Right ventricle myocardium inferior (tissue), 1 donor: ENCODE measurements around the gene NCKAP5L. TPM values are rescaled to one million over a fixed set of nuclear protein-coding genes. Genes with fewer than 3 reads are reported as not detected.

Source experiments
- ATAC-seq: fragments of 200-7000 bp; cut with Tn5 transposase; one replicate; pipeline ENCODE4 v1.9.1; 2020; ENCODE audit warnings: mild to moderate bottlenecking, moderate library complexity
- DNase-seq: peaks from one replicate; pipeline ENCODE4 v3.0.0; 2021; ENCODE audit errors: missing footprints
- intact Hi-C: fragments of 100-400 bp; cut with DNase I; formaldehyde crosslinking; loops from one replicate; pipeline ENCODE4 v1.11.0; 2022
- total RNA-seq: library from RNA; stranded (reverse); fragmentation: NEBNext Ultra II Directional; extraction: Animal tissue kit (Norgen Biotek cat#: 25700); gene quantifications from one replicate; pipeline ENCODE4 v1.2.1, GENCODE V29; 2021
- donor health status: DM: no; HTN: yes; CAD: no; lungs with severe emphysema.

Gene NCKAP5L
- total RNA-seq, 1 donor from 2014 or later: 32.7 TPM

DNA sequence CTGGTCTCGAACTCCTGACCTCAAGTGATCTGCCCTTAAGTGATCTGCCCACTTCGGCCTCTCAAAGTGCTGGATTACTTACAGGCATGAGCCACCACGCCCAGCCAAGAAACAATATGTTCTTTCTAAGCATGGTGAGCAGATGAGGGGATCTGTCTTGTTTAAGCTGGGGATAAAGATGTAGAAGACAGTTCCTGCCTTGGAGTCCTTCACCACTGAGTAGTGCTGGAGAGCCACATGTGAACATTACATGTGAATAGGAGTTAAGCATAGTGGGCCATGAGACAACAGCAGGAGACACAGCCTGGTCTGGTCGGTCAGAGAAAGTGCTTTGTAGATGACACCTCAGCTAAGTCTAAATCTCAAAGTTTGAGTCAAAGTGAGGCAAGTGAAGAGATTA lies 60.9 kb downstream of the NCKAP5L start:
- no peak for DNase-seq
- no peak for ATAC-seq
- intact Hi-C loops: no loop called here

DNA sequence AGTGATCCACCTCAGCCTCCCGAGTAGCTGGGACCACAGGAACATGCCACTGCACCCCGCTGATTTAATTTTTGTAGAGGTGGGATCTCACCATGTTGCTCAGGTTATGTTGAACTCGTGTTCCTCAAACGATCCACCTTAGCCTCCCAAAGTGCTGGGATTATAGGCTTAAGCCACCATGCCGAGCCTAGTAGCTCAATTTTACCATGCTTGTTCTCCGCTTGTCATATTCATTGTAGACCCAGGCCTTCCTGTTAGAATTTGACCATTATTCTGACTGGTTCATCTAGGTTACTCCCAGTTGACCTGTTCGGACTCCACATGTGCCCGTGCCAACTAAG lies 62.1 kb downstream of the NCKAP5L start:
- DNase-seq (no peak), ATAC-seq (no peak)
- intact Hi-C loops: no loop called here

DNA sequence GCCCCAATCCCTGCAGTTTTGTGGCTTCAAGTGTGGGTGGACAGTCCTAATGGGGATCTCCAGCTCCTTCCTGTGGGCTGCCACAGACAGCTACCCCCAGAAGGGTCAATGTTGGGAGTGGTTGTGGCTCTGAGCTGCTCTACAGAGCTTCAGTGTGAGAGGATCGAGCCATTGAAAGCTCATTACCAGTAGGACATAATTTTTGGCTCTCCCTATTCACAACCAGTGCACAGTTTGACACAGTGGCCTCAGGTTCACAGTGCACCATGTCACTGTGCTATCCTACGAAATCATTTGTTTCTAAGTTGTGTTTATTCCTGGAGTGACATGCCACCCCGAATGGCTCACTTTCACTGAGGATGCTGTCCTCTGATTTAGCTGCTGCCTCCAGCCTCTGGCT lies 64.1 kb downstream of the NCKAP5L start:
- DNase-seq (no peak), ATAC-seq (no peak)
- intact Hi-C loops: no loop called here

DNA sequence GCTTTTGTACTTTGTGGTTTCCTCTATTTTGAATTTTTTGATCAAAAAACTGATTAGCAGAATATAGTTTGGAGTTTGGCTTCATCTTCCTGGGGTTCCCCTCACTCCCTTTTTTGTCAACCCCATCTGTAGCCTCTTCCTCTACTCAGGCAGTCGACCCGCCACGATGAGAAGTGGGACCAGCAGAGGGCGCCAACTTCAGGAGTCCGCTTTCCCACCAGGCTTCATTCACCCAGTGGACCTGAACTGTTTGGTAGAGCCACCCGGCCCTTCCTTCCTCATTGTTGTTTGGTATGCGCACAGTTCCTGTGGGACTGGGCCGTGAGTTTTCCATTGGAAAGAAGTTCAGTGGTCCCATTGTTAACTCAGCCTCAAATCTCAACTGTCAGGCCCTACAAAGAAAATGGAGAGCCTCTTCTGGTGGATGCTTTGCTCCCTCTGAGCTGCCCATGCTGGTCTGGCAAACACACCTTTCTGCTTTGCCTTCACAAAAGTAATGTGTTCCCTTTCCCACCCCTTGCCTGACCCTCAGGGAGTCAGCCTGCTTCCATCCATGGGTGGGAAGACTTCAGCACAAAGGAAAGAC lies 65.1 kb downstream of the NCKAP5L start:
- peak; percentile 84 for DNase-seq
- ATAC-seq: peak; percentile 50
- intact Hi-C loops: loop anchor here (2.0 kb wide), 1 partner anchor 20 kb away; no protein-coding TSS in a partner anchor

DNA sequence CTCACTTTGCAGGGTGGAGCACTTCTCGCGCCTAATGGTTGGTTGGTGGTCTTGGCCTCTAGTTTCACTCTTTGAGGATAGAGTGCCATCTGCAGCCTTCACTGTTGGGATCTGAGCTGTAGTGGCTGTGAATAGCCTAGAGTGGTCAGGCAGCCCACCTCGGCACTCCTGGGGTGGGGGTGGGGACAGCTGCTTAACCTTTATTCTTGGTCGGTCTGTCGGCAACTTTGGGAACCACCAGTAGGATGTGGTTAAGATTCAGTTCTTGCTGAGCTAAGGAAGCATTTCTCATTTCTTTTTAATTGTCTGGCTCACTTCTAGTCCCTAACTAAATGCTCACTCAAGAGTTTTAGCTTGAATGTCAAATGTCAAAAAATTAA lies 65.8 kb downstream of the NCKAP5L start:
- no peak for ATAC-seq
- intact Hi-C loops: loop anchor here (2.0 kb wide), 1 partner anchor 20 kb away; no protein-coding TSS in a partner anchor
- no peak for DNase-seq

DNA sequence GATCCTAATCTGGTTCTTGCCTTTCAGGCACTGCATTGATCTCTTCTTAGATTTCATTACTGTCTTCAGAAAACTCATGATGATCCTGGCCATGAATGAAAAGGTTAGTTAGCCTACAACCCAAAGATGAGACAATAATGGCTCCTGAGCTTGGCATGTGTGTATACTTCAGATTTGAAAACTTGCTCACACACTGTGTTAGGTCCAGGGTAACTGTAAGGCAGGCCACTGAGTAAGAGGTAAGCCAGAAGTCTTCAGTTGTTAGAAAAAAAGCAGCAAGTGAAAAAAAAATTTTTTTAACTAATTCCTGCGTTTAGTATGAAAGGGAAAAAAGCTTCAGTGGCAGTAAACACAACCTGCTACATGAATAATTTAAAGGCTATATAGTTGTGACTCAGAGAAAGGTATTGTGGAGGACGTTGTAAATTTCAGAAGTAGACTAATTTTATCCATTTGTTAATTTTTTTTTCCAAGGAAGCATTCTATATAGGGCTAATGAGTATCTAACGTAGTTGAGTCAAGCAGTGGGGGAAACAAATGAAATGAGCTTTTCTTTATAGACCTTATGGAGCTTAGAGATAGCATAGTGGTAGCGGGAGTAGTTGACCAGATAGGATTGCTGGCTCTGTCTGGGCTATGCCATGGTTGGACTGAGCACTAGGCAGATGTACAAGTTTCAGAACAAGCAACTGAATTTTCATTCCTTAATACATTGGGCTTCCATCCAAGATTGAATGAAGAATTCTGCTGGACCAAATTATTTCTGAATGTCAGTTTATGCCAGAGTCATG lies 66.3 kb downstream of the NCKAP5L start:
- ATAC-seq (no peak), DNase-seq (no peak)
- intact Hi-C loops: loop anchor here (2.0 kb wide), 1 partner anchor 19 kb away; no protein-coding TSS in a partner anchor

DNA sequence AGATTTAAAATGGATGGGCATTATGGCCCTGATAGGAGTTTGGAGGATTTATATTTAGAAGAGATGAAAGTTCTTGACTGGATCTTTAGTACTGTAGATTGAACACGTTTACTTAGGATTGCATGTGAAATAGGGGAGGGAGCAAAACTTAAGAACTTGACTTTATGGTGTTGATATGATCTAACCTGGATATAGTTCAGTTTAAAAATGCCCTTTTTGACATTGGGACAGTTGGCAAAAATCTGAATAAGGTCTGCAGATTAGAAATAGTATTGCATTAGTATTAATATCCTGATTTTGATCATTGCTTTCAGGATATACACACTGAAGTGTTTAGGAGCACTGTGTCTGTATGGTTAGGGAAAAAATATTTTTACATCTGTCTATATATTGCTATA lies 77.2 kb downstream of the NCKAP5L start:
- DNase-seq (no peak), ATAC-seq (no peak)
- intact Hi-C loops: no loop called here

DNA sequence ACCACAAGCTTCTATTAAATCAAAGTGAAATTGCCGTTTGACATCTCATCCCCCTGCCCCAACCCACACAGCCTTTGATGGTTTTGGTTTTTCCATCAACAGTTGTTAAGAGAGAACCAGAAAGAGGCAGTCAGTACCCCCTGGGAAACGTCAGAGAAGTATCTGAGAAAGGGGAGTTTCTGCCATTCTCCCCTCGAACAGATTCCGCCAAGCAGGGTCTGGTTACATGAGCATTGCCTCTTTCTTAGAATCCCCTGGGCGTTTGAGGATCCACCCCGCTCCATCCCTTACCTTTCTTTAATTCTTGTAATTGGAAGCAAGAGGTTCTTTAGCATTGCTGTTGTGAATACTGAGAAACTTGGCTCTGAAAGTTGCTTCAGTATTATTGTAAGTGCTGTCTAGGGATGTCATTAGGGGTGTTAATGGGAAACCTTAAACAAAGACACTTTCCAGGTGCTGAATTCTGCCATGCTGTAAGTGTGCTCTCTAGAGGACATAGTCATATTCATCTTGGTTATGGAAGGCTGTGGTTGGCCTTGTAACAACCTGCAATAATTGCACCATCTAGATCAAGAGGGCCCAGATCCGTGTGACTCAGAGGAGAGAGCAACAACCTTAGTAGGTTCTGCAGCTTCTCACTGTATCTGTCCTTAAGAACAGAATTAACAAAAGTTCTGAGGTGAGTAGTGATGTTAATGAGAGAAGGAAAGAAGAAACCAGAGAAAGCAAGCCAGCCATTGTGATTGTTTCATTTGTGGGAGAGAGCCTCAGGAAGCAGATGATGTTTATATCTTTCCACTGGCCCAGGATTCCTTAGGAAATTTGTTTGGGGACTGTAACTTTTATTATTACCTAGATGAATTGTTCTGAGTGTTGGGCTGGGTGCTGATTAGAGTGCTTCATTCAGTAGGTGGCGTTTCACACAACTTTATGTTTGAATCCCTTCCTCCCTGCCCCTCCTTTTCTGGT lies 77.9 kb downstream of the NCKAP5L start:
- intact Hi-C loops: no loop called here
- peak; percentile 26 for ATAC-seq
- no peak for DNase-seq

DNA sequence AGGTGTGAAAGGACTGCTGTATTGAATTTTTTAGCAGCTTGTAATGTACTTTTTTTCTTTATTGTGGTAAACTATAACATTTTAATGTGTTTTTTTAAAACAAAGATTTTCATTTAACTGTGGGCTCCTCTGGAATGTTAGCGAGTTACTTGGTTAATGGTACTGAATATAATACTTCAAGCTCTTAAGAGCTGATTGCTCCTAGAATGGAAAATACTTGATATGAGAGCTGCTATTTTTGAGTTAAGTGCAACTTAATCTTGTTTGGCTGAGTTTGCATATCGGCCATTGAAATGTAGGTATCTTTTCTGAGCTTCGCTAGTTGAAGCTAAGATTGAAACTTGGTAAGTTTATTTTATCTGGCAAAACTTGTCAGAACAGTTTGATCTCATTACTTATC lies 79.4 kb downstream of the NCKAP5L start:
- DNase-seq (no peak), ATAC-seq (no peak)
- intact Hi-C loops: no loop called here

DNA sequence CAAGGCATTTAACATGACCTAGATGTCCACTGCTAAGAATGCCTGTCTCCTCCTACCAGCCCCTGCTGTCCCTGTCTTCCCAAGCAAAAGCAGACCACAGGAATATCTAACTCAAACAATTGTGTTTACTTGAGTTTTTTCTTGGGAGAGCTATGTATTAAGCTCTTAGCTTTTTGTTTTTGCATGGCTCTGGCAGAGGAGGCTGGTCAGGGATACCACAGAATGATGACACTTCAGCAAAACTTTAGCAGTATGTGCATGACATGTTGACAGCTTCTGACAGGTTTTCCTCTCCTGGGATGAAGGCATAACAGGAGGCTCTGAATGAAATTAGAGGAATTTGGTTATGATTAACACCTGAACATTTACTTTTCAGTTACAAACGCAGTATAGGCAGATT lies 79.9 kb downstream of the NCKAP5L start:
- intact Hi-C loops: no loop called here
- ATAC-seq (peak; percentile 26), DNase-seq (no peak)

DNA sequence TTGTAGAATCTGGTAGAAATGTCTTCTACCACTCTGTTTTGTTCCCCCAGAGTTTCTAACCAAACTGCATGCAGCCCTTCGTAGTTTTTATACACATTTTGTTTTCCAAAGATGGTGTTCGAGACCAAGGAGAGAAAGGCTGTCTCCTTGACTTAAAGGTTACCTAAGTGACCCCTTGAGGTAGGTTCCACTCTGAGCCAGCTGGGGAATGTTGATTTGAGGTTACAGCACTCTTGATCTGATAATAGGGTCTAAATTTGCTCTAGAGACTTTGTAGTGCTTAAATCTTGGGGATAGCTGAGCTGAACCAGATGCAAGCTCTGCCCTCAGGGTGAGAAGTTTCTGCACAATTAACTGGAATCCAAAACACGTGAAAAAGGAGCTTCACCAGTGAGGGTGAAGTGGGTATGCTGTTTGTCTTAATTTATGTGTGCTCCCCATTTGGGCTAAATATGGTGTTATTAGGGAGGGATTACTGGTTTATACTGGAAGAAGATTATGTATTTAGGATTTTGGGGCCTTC lies 83.8 kb downstream of the NCKAP5L start:
- DNase-seq: no peak
- intact Hi-C loops: no loop called here
- ATAC-seq: no peak

DNA sequence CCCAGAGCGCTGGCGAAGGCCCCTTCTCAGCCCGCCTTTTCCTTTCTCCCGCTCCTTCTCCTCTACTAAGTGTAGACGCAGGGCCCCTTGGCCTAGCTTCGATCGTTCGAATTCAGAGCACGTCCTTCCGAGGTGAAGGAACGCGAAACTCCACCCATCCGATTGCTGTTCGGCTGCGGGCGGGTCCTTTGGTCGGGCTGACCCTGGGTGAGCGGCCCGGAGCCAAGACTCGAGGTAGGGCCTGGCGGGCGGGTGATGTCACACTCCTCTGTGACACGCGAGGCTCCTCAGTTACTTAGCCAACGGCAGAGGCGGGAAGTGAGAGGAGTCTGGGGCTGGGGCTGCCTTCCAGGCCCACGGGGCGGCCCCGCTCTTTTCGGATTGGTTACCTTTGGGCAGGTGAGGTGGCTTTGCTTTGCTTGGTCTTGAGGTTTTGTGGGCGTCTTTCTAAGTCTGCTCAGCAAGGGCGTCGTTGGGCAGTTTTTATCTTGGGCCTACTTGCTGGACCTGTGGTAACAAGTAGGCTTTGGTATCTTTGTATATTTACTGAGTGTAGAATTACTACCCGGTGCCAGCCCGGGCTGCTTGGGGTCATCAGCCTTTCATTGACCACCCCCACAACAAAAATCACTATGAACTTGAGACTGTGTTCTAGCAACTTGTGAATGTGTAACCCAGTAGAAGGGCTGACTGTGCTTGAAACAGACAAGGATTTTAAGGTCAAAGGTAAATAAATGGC lies 86.2 kb downstream of the NCKAP5L start:
- DNase-seq: peak; percentile 93
- intact Hi-C loops: loop anchor here (2.0 kb wide), 1 partner anchor 21 kb away; no protein-coding TSS in a partner anchor
- peak; percentile 74 for ATAC-seq

Other genes starting within 250 kb of the NCKAP5L start
- 0.62 TPM for gene FAM186B, start 222.8 kb downstream of the NCKAP5L start, total RNA-seq
- 17.1 TPM for gene PRPF40B, start 204.9 kb downstream of the NCKAP5L start, total RNA-seq
- gene FMNL3, start 121.0 kb downstream of the NCKAP5L start, total RNA-seq: 10.8 TPM
- gene TMBIM6, start 86.9 kb downstream of the NCKAP5L start, total RNA-seq: 275 TPM
- gene BCDIN3D, start 14.7 kb upstream of the NCKAP5L start, total RNA-seq: 2.6 TPM
- 20.5 TPM for gene FAIM2, start 75.5 kb upstream of the NCKAP5L start, total RNA-seq
- not detected for gene AQP2, start 122.3 kb upstream of the NCKAP5L start, total RNA-seq
- 0.81 TPM for gene AQP5, start 133.5 kb upstream of the NCKAP5L start, total RNA-seq
- not detected for gene AQP6, start 144.5 kb upstream of the NCKAP5L start, total RNA-seq
- gene RACGAP1, start 197.1 kb upstream of the NCKAP5L start, total RNA-seq: 7.3 TPM
- 2.2 TPM for gene ASIC1, start 229.2 kb upstream of the NCKAP5L start, total RNA-seq